GM18499 (cell line): Measurements from ENCODE around the gene RAP1GAP.

Experiments
- ATAC-seq: cut with Tn5 transposase; IDR thresholded peaks from one replicate; pipeline ENCODE4 v1.9.1; 2021; ENCODE audit warnings: moderate number of reproducible peaks; ENCODE audit not compliant: insufficient read depth, unreplicated experiment

The RAP1GAP gene

DNA sequence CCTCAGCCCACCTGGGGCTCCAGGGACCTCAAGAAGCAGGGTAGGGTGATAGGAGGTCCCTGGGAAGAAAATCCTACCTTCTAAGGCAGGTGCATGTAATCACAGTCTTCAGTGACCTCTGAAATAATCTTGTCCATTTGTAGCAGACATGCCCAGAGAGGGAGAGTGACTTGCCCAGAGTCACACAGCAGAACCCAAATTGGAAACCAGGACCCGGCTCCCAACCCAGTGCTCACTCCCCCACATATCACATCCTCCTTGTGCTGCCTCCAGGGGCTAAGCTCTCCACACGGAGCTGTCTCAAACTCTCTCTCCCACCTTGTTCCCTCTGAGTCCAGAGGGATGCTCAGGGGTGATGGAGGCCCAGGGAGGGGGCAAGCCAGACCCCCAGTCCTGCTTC is 72.5 kb downstream of the RAP1GAP start:
- ATAC-seq = no peak

DNA sequence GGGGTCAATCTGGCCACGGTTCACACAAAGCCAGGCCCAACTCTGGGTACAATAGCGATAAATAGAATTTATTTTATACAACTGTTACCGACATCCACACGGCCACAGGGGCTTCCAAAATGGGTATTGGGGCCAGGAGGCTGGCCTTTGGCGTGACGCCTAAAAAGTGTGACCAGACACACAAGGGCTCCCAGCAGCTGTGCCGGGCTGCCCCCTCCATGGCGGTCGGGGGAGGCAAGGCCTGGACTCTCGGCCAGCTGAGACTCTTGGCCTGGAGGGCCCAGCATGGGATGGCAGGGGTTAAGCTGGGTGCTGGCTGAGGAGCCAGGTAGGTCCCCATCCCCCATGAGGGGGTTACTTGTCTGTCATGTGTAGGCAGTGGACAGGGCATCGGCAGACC is 73.0 kb downstream of the RAP1GAP start:
- no peak for ATAC-seq

DNA sequence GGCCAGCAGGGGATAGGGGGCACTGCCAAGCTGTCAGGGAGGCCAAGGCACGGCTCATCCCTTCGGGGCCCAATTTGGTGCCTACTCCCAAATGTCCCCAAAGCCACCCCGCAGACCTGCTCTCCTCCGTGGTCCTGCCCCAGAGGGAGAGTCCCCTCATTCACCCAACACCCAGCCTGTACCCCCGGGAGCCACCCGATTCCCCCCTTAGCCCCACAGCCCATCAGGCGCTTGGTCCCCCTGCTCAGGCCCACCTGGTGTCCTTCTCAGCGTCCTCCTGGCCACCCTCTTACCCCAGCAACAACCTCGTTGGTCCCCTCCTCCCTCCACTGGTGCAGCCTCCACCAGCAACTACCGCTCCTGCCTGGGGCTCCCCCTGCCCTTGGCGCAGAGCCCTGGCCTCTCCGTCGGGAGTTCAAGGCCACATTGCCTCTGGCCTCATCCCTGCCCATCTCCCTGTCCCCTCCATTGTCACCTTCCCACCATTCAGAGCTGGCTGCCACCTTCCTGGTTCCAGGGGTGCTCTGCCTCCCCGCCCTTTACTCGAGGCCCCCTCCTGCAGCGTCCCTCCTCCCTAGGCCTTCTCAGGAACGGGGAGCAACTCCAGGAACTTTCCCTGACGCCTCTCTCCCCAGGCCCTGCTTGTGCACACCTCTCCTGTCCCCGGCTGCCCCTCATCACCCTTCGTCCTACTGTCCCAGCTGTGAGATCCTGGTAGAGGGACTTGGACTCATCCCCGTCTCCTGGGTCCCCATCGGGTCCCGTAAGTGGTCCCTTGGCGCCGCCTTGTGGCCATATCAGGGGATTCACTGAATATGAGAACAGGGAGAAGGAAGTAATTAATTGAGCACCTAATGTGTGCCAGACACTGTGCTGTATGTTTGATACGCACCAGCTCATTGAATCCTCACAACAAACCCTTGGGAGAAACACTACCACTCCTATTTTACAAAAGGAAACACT is 73.9 kb downstream of the RAP1GAP start:
- no peak for ATAC-seq

DNA sequence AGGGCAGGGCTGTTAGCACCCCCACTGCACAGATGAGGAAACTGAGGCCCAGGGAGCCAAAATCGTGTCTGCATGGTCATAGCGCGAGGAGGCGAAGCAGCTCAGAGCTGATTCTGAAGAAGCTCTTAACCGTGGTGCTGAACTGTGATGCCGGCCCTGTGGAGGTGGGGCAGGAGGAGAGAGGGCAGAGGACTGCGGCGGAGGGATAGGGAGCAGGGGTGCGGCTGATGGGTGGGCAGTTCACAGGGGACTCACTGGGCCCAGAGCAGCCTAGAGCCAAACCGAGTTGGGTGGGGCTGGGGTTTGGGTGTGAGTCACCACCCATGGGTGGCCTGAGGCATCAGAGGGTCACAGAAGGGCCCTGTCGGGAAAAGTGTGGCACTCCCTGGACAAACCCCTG is 74.7 kb downstream of the RAP1GAP start:
- no peak for ATAC-seq

DNA sequence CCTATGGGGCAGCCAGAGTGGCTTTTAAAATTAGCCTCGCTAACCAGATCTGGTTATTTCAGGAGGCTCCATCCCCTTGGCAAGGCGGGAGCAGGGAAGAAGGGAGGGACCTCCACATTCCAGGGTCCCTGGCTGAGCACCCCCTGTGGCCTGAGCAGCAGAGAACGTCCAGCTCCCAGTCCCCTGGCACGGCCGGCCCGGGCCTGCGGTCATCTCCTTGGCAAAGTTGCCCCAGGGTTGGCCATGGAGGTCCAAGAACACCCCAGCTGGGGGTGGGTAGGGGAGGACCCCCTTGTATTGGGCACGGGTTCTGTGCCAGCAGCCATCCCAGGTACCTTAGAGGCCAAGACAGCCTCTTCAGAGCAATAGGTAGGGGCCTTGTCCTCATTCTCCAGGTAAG is 75.9 kb downstream of the RAP1GAP start:
- ATAC-seq = no peak

DNA sequence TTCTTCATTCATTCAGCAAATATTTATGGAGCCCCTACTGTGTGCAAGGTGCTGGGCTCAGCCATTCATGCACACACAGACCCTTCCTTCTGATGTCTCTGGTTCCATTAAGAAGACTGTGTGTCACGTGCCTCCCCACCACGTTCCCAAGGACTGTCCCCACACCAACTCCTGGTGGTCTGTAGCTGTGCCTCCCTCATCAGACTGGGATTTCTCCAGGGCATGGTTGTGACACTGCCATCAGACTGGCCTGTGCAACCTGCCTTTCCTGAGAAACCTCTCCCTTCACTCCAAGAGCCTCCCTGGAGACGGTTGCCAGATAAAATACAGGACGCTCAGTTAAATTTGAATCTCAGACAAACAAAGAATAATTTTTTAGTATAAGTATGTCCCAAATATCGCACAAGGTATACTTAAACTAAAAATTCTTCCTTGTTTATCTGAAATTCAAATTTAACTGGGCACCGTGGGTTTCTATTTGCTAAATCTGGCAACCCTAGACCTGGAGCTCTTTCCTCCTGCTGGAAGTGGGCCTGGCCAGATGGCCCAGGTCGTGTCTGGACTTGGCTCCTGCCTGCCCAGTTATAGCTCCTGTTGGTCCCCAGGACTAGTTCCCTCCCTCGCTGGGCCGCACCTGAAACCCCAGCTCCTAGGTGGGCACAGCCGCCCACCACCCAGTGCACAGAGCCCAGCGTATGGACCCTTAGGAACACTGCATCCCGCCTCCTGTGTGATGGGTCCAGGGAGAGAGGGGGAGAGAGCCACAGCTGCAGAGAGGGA is 76.9 kb downstream of the RAP1GAP start:
- ATAC-seq = no peak

DNA sequence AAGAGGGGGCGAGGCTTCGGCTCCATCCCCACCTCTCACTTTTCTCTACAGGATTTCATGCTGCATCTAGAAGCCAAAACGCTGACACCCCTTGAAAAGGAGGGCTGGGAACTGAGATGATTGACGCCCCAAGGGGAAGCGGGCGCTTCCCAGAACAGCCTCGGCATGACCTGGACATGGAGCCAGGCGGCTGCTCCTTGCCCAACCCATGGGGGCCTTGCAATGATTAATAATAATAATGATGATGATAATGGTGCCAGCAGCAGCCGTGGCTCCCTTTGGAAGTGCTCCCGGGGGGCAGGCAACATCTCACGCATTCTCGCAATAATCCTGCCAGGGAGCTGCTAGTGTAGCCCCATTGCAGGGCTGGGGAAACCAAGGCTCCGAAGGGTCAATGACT is 78.2 kb downstream of the RAP1GAP start:
- ATAC-seq = no peak

DNA sequence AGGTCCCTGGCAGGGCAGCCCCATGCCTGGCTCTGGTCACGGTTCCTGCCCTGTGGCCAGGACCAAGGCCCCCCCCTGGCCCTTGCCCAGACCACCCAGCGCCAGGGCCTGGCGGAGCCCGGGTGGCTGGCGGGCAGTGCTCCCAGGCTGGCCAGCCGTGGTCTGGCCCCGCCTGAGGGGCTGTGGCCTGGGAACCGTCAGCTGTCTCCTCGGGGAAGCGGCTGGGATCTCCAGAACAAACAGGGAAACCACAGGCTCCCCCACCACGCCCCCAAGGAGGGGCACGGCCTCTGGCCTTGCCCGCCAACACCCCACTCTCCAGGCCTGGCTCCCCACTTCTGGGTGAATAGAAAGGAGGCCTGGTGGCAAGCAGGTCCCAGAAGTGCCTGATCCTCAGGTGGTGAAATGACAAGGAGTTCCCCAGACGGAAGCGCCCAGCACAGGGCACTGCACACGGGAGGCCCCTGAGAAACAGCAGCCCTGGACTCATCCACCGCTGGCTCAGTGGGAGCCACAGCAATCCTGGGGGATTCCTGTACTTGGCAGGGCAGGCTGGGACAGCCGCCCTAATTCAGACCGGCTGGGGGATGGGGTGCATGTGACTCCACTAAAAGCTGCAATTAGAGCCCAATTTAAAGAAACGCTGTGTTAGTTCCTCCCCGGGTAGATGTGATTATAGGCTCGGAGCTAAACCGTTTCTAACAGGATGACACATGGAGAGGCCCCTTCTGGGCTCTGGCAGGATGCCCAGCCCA is 78.9 kb downstream of the RAP1GAP start:
- no peak for ATAC-seq

DNA sequence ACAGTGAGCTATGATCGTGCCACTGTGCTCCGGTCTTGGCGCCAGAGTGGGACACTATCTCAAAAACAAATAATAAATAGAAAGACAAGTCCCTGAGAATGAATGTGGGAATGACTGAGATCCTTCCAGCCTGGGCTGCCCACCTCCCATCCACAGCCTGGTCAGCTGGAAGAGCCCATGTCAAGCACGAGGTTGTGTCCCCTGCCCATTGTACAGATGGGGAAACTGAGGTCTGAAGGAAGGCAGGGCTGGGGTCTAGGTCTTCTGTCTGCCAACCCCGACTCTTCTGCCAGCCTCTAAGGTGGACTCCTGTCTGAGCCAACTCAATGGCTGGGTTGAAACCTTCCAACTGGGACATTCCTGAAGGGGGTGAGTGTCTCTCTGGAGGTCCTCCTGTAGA is 79.5 kb downstream of the RAP1GAP start:
- no peak for ATAC-seq

DNA sequence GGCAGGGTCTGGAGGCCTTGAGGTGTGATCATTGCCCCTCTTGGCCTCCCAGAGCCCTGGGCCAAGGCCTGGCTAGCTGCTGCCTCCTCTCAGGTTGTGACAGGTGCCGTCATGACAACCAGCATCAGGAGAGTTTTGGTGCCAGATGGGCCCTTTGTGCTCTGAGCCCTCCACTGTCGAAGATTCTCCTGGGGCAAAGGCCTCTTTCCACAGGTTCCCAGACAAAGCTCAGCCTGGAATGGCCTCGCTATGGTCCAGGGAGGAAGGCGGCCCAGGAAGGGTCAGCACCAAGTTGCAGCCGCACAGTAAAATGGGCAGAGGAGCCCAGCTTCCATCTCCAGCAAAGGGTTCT is 81.6 kb downstream of the RAP1GAP start:
- ATAC-seq = no peak

DNA sequence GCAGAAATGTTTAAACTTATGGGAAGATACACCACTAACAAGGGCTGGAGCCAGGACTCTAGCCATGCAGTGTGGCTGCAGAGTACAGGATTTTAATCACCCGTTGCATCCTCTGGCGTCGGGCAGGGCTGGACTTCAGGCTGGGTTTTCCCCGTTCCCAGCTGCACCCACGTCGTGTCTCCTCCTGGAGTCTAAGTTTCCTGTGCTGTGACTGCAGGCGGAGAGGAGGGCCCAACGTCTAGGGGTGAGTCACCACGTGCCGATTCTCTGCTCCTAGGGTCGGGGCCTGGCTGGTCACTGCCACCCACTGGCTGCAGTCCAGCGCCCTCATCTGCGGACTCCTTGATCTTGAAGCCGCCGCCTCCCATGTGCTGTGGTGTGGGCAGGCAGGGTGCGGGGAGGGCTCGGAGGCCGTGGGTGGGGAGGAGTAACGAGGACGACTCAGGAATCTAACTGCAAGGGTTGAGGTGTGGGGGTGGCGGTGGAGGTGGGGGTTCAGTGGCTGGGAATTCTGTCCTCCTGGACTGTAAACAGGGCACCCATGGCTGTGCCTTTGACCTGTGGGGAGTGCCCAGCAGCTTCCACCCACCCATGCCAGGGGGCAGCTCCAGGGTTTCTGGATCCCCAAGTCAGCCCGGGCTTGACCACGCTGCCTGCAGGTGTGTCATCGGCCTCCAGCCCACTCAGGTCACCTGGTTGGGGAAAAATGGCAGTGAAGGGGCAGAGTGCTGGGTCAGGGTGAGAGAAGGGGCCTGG is 82.1 kb downstream of the RAP1GAP start:
- ATAC-seq = no peak

DNA sequence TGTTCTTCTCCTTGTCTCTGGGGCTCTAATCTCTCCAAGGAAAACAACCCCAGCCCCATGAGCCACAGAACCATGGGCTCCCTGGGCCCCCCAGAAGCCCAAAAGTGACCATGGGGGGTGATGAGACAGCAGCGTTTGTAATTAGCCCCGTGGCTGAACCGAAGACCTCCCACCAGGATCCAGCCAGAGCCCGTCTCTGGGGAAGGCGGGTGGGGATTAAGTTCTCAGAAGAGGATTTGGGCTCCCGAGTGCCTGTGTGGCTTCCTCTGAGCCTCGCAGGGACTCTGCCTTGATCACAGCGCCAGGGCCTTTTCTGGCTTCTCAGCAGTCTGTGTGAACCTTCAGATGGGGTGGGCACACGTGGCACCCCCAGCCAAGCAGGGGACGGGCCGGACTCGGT is 82.9 kb downstream of the RAP1GAP start:
- no peak for ATAC-seq

DNA sequence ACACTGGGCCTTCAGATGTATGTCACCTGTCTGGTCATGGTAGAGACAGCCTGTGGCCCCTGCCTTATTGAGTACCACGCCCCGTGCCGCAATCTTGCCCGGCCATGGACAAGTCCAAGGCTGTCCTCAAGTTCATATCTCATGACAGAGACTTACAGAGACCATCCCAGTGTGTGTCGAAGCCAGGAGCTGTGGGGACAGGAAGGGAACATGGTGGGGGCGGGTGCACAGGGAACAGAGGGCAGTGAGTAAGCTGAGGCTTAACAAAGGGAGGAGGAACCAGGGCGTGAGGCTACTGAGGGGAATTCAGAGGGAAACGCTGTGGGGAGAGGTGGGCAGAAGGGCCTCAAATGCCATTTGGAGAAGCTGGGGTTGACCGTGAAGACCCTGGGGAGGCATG is 84.1 kb downstream of the RAP1GAP start:
- no peak for ATAC-seq

DNA sequence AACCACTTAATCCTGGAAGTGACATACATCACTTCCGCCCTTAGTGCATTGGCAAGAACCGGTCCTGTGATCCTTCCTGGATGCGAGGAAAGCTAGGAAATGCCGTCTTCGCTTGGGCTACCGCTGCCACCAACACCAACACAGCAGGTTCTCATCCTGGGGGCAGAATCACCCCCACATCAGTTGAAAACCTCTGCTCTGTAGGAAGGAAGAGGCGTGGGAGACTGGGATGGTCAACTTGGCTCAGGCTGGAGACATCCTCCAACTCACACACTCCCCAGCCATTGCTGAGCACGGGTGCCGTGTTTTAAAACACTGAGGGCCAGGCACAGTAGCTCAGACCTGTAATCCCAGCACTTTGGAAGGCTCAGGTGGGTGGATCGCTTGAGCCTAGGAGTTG is 85.1 kb downstream of the RAP1GAP start:
- no peak for ATAC-seq

DNA sequence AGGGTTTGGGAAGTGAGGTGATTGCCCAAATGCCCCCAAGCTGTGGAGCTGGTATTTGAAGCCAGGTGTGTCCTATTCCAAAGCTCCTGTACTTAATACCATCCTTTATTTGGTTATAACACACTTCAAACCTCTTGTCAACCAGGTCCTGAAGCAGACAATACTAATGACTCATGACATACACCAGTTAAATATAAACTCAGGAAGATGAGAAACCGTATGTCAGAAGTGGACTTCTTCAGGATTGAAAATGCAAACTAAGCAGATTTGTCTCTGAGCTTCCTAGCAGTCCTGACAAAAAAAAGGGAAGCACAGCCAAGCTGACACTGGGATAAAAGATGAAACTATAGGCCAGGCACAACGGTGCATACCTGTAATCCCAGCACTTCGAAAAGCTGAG is 89.4 kb downstream of the RAP1GAP start:
- ATAC-seq = no peak

DNA sequence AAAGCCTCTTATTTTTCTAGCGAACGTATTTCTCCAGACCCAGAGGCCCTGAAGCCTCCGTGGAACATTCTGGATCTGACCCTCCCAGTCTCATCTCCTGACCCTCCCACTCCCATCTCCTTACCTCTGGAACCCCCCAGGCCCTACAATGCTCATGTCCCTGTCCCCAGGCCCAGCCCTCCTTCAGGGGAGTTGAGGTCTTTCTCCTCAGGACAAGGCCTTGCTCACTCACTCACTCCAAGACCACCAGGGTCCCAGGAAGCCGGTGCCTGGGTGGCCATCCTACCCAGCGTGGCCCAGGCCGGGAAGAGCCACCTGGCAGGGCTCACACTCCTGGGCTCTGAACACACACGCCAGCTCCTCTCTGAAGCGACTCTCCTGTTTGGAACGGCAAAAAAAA is 91.2 kb downstream of the RAP1GAP start:
- ATAC-seq = no peak

DNA sequence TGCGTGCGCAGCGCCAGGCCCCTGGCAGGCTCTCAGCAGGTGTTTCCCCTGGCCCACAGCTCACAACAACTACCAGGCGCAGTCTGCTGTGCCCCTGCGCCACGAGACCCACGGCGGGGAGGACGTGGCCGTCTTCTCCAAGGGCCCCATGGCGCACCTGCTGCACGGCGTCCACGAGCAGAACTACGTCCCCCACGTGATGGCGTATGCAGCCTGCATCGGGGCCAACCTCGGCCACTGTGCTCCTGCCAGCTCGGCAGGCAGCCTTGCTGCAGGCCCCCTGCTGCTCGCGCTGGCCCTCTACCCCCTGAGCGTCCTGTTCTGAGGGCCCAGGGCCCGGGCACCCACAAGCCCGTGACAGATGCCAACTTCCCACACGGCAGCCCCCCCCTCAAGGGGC is 91.8 kb downstream of the RAP1GAP start:
- no peak for ATAC-seq

DNA sequence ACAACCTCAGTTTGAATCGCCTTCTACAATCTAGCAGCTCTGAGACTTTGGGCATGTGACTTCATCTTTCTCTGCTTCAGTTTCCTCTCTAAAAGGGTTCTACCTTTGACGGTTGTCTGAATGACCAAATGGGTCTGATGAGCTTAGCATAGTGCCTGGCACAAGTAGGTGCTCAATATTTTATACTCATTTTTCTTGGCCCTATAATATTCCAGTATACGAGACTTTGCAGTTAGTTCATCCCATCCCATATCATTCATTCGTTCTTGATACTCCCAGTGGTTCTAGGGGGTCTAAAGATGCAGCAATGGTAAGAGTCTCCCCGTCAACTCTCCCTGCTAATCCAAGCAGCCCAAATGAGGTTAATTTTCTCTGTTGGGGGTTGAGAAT is 92.4 kb downstream of the RAP1GAP start:
- ATAC-seq = no peak

DNA sequence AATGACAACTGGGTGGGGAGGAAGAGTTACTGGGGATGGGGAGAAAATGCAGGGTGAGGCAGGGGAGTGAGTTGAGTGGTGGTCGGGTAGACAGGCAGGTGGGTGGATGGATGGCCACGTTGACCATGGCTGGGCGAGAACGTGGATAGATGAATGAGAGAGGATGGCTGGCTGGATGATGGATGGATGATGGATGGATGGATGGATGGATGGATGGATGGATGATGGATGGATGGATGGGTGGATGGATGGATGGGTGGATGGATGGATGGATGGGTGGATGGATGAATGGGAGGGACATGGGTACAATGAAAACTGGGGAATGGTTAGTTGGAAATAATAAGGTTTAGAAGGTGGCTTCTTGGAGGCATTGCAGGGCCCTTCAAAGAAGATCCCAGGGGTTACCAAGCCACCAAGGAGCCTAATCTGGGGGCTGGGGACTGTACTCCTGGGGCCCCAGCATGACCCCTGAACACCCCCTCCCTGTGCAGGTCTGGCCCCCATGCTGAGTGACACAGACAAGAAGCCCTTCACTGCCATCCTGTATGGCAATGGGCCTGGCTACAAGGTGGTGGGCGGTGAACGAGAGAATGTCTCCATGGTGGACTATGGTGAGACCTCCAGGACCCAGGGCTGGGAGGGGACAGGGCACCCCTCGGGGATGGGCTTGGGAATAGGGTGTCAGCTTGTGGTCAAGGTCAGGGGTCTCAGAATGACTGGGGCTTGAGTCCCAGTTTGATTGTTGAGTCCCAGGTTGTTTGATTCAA is 92.9 kb downstream of the RAP1GAP start:
- no peak for ATAC-seq
